Measurements from ENCODE around the gene CALHM5.
A peak's percentile ranks its signal among the peaks of the same experiment; 100 is the strongest.

The CALHM5 gene

GRCh38 chr6:116550796-116551195 is 39.4 kb downstream of the CALHM5 start:
- no peak for DNase-seq (ENCODE audit: low spot score)

DNA sequence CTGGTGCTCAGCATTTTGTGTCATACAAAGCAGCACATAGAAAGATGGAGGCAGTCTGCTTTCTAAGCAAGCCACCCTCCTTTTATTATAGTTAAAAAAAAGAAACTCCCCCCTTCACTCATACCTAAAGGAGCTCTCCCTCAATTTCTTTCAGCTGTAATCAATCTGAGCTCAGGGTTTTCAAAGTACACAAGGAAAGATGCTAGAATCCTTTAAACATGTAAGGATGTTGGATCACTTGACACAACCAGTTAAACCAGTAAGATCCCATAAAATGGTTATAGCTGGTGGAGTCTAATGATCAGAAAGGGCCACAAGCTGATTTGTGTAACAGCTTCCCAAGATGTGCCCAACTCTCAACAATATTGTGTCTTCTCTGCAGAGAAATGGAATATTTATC is 42.0 kb downstream of the CALHM5 start, which contains the start of gene CALHM4:
TSS of gene CALHM4 (plus strand) at position 301 of the 400 bp plus-strand sequence. CDS start at position 344, 43 bp downstream.
- no peak for DNase-seq (ENCODE audit: low spot score)

- DNase-seq (ENCODE audit: low spot score): no peak
These were observed 44.6 kb downstream of the CALHM5 start for GRCh38 chr6:116556065-116556464.

DNA sequence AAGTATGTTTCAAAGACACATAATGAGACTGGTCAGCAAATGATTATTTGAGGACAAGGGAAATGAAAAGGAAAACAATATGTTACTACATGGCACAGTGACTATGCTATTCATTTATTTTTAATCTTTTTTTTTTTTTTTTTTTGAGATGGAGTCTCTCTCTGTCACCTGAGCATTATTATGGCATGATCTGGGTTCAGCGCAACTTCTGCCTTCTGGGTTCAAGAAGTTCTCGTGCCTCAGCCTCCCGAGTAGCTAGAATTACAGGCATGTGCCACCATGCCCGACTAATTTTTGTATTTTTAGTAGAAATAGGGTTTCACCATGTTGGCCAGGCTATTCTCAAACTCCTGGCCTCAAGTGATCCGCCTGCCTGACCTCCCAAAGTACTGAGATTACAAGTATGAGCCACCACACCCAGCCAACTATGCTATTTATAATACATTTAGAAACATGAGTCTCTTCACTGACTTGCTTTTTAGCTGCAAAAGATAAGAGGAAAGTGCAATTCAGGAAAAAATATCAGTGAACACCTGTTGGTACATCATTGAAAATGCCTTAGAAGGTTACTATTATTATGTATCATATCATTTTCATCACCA is 45.5 kb downstream of the CALHM5 start:
- DNase-seq (ENCODE audit: low spot score): no peak

- DNase-seq (ENCODE audit: low spot score): no peak
These were observed 46.5 kb downstream of the CALHM5 start for GRCh38 chr6:116557893-116558292.

DNA sequence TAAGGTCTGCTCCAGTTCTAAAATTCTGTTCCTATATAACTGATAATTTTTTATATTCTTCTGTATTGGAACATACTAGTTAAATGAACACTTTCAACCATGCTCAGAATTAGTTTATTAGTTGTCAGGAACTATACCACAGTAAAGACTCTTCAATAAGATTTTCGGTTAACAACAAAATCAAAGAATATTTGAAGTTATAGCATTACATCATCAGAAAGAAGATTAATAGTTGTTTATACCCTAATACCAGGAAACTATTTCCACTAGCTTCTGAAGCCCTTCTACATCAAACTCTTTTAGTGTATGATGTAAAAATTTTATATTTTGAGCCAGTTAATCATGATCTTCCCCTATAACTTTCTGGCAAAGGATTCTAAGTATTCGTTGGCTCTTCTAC is 48.7 kb downstream of the CALHM5 start:
- no peak for DNase-seq (ENCODE audit: low spot score)

DNA sequence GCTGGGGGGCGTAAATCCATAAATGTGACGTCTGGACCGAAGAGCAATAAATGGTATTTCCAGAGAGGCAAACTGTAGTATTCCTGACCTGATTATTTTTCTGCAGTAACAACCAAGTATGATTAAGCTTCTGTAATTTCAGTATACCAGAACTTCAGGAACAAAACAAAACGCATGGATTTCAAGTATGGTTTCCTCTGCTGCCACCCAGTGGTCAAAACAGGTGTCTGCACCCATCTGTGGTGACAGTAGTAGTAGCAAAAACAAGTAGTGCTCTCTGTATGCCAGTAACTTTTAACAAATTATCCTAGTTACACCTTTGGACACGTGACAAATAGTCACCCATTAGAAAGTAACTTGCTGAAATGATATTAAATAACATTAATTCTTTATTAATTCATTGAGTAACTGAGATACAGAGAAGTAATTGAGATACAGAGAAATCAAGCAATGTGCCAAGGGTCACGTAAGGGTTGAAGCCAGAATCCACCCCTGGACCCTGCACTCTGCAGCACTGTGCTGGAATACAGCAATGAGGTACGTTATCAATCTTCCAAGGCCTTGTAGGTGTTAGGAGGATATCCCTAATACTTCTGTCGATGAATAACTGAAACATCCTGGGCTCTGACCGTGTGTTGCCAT is 50.1 kb downstream of the CALHM5 start:
- peak; percentile 76 for DNase-seq (ENCODE audit: low spot score)

DNA sequence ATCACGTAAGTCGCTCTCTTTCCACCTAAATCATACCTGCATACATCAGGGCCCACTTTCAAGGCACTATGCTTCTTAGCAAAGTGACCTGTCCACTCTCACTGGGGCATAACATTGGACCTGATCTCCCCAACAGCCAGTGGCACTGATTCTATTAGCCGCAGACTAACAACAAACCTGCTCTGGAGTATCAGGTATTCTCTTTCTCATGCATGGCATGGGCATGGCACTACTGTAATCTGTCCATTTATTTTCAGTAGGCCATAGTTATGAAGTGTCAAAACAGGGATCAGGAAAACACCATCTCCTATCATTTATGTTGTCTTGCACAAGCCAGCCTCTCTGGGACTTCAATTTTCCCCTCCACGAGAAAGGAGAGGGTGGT is 50.6 kb downstream of the CALHM5 start:
- DNase-seq (ENCODE audit: low spot score): no peak

DNA sequence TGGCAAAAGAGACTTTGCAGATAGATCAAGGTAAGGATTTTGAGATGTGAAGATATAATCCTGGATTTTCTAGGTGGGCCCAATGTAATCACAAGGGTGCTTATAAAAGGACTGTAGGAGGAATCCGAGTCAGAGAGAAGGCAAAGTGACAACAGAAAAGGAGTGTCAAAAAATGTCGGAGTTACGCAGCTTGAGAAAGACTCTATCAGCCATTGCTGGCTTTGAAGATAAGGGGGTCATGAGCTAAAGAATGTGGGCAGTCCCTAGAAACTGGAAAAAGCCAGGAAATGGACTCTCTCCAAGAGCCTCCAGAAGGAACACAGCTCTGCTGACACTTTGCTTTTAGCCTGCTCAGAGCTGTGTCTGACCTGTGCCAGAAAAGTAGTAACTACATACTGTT is 51.2 kb downstream of the CALHM5 start:
- no peak for DNase-seq (ENCODE audit: low spot score)

- no peak for DNase-seq (ENCODE audit: low spot score)
These were observed 52.4 kb downstream of the CALHM5 start for GRCh38 chr6:116563830-116564229.

DNA sequence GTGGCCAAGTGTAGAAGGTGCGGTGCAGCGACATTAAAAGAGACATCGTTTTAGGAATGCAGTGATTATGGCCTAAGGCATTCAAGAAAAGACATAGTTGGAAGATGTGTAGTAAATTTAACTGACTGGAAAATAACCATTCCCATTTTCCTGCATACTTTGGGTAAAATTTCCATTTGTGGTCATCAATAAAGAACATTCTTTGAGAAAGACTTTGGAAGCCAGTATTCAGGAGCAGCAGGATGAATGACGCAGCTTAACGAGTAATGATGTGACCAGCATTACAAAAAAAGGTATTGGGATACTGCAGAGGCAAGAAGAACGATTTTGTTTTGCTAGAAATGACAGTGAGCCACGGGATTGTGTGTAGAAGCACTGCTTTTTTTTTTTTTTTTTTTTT is 52.9 kb downstream of the CALHM5 start:
- no peak for DNase-seq (ENCODE audit: low spot score)

GRCh38 chr6:116564921-116565872 is 53.8 kb downstream of the CALHM5 start:
- no peak for DNase-seq (ENCODE audit: low spot score)

GRCh38 chr6:116568111-116568510 is 56.7 kb downstream of the CALHM5 start:
- no peak for DNase-seq (ENCODE audit: low spot score)

DNA sequence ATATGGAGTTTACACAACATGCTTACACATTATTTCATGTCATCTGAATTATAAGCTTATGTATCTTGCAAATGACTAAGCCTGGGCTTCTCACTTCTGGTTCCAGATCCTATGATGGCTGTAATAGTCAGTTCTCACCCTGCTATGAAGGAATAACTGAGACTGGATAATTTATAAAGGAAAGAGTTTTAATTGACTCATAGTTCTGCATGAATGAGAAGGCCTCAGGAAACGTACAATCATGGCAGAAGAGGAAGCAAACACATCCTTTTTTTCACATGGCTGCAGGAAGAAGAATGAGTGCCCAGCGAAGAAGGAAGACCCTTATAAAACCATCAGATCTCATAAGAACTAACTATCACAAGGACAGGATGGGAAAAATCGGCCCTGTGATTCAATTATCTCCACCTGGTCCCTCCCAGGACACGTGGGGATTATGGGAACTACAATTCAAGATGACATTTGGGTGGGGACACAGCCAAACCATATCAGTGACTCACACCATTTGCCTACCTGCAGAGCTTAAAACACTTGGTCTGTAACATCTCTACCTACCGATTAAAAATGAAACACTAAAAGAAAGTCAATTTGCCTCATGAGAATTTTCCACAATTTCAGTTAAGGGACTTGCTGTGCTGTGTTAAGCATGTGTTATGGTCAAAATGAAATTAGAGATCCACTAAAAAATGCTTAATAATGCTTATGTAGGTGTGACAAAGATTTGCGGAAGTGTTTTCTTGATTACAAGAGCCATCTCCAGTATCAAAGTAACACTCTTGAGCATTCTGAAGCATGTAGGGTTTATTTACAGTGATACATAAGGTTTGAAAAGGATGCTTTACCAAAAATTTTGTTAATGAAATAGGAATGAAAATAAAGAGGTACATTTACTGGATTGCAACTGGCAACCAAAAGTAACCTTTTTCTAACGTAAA is 57.6 kb downstream of the CALHM5 start:
- no peak for DNase-seq (ENCODE audit: low spot score)

GRCh38 chr6:116570856-116571682 is 59.6 kb downstream of the CALHM5 start, which contains the start of gene RWDD1:
RWDD1 (plus strand) TSS chr6:116571504; CDS start chr6:116571583, 79 bp downstream.
- DNase-seq (ENCODE audit: low spot score): peak; percentile 99

DNA sequence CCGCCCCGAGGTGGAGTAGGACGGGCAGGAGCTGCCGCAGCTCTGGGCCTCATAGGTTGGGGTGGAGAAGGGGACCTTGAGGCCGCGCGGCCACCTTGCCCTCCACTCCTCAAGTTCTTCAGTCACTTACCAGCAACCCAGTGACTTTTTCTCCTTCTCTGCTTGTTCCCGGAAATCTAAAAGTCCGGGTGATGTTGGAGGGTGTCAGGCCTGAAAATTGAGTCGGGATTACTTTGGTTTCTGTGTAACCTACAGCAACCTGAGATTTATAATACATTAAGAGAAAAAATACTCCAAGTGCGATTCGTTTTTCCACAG is 60.2 kb downstream of the CALHM5 start:
- no peak for DNase-seq (ENCODE audit: low spot score)

DNA sequence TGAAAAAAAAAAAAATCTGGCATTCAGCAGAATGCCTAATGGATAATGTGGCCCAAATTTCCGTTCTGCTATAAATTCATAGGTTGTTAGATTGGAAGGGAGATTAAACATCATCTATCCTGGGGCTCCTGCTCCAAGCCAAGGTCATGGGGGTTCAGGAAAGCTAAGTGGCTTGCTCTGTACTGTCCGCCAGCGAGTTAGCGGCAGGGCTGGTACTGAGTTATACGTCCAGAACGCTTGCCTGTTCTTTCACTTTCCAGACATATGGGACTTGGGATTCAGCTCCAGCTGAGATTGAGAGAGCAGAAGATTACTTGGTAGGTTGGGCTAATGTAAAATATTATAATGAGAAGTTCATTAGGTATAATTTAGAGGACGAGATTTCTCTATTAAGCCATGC is 60.7 kb downstream of the CALHM5 start:
- no peak for DNase-seq (ENCODE audit: low spot score)

Data from CD4-positive, alpha-beta T cell treated with Interleukin-15 for 4 hours (primary cell).